Measurements from ENCODE around the gene MAGI1. TPM values are rescaled to one million over a fixed set of nuclear protein-coding genes. Genes with fewer than 3 reads are reported as not detected.

The MAGI1 gene
- total RNA-seq, 1 donor: 13.0 TPM

DNA sequence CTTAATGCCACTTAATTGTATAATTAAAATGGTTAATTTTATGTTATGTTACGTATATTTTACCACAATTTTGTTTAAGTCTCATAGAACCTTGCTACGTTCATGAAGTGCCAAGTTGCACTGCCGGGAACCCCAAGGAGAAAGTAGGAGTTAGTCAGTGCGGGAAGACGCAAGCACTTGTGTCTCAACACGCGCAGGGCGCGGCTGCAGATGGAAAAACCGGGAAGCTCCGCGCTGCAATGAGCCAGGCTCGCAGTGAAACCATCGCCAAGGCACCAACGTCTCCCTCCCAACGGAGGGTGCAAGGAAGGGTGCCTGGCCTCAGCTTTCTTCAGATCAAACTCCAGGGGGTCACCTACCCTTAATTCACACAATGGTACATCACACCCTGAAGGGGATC, 21.6 kb downstream of the MAGI1 start:
- no peak overlapping the region for H3K4me3 ChIP-seq (ENCODE audit: low read depth, low read length)
- DNase-seq (ENCODE audit: low read depth): no peak
- TF ChIP-seq CTCF (IDR thresholded peaks at IDR 0.05; ENCODE audit: insufficient read depth, low read length): no peak

GRCh38 chr3:66015841-66016240, 22.9 kb downstream of the MAGI1 start:
- no peak for DNase-seq (ENCODE audit: low read depth)
- no peak overlapping the region for H3K4me3 ChIP-seq (ENCODE audit: low read depth, low read length)
- no peak for TF ChIP-seq CTCF (IDR thresholded peaks at IDR 0.05; ENCODE audit: insufficient read depth, low read length)

GRCh38 chr3:66014651-66015050, 24.1 kb downstream of the MAGI1 start:
- no peak overlapping the region for H3K4me3 ChIP-seq (ENCODE audit: low read depth, low read length)
- no peak for TF ChIP-seq CTCF (IDR thresholded peaks at IDR 0.05; ENCODE audit: insufficient read depth, low read length)
- DNase-seq (ENCODE audit: low read depth): no peak

- no peak overlapping the region for H3K4me3 ChIP-seq (ENCODE audit: low read depth, low read length)
- no peak for TF ChIP-seq CTCF (IDR thresholded peaks at IDR 0.05; ENCODE audit: insufficient read depth, low read length)
- DNase-seq (ENCODE audit: low read depth): no peak
Observed at GRCh38 chr3:66014056-66014455, 24.7 kb downstream of the MAGI1 start.

DNA sequence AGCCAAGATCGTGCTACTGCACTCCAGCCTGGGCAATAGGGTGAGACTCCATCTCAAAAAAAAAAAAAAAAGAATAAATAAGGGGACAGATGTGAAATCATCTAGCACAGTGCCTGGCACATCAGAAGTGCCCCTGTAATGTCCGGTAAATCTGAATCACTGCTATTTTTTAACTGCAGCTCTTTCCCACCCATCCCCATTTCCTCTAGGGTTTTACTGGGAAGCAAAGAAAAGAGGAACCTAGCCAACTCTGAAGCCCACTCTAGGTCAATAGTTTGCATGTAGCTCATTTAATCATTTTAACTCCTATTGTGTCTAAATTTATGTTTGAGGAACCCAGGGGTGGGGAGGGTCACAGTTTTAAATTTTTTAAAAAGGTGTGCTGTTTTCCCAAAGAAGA, 26.0 kb downstream of the MAGI1 start:
- no peak for TF ChIP-seq CTCF (IDR thresholded peaks at IDR 0.05; ENCODE audit: insufficient read depth, low read length)
- no peak overlapping the region for H3K4me3 ChIP-seq (ENCODE audit: low read depth, low read length)
- DNase-seq (ENCODE audit: low read depth): no peak

GRCh38 chr3:66010739-66011655, 27.7 kb downstream of the MAGI1 start:
- no peak overlapping the region for H3K4me3 ChIP-seq (ENCODE audit: low read depth, low read length)
- no peak for TF ChIP-seq CTCF (IDR thresholded peaks at IDR 0.05; ENCODE audit: insufficient read depth, low read length)
- DNase-seq (ENCODE audit: low read depth): no peak
